ENCODE results near the gene DNAJC21. TPM values are rescaled to one million over a fixed set of nuclear protein-coding genes. Genes with fewer than 3 reads are reported as not detected.

The DNAJC21 gene
- total RNA-seq, 1 donor from 2014 or later = 55.5 TPM

DNA sequence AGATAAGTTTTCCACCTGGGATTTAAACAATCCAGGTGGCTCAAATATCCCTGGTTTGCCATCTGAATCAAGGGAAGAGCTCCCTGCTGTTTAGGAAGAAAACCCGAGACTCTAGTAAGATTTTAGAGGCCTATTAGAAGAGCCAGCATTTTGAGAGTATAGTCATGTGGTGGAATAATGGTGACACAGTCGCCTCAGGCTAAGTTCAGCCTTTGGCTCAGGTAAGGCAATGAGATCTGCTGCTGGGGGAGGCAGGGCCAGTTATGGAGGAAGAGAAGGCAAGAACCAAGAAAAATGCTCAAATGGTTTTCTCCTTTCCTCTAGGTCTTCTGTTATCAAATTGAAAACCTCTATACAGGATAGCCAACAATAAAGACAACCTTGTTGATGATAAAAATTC, 30.3 kb upstream of the DNAJC21 start:
- TF ChIP-seq CTCF (IDR thresholded peaks at IDR 0.05; ENCODE audit: borderline replicate concordance) = no peak
- no peaks in the 10 kb centered on the region for H3K4me1 ChIP-seq
- no peaks in the 10 kb centered on the region for H3K36me3 ChIP-seq
- no peak for DNase-seq
- no peak overlapping the region for H3K27ac ChIP-seq (replicated peaks)
- no peaks in the 10 kb centered on the region for H3K9me3 ChIP-seq (replicated peaks)
- H3K4me3 ChIP-seq = no peak overlapping the region
- intact Hi-C loops (cut with micrococcal nuclease) = loop anchor here (2.0 to 5.0 kb wide), 3 partner anchors 380 to 427 kb away; no protein-coding TSS in a partner anchor
- no peaks in the 10 kb centered on the region for H3K27me3 ChIP-seq (ENCODE audit: low read depth)

DNA sequence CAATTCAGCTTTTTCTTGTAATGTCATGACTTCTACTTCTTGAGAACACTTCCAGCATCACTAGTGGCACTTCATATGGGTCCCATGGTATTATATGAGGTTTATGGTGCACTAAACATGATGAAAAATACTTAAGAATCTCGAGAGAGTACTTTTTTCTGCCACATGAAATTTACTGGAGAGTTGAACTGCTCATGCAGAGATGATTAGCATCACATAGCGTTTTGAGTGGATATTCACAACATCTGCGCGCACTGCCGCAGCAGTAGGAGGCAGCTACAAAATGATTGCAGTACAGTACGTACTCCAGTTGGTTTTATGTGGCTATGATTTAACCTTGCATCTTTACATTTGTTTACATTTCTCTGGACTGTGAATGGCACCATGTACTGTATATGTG, 28.7 kb upstream of the DNAJC21 start:
- DNase-seq = no peak
- Histone ChIP-seq H3K36me3 (no peaks in the 10 kb centered on the region), H3K4me1 (no peaks in the 10 kb centered on the region), H3K4me3 (no peak overlapping the region), H3K9me3 (replicated peaks) (no peaks in the 10 kb centered on the region), H3K27ac (replicated peaks) (no peak overlapping the region), H3K27me3 (ENCODE audit: low read depth) (no peaks in the 10 kb centered on the region)
- intact Hi-C loops (cut with micrococcal nuclease) = no loop called here
- TF ChIP-seq CTCF (IDR thresholded peaks at IDR 0.05; ENCODE audit: borderline replicate concordance) = no peak

DNA sequence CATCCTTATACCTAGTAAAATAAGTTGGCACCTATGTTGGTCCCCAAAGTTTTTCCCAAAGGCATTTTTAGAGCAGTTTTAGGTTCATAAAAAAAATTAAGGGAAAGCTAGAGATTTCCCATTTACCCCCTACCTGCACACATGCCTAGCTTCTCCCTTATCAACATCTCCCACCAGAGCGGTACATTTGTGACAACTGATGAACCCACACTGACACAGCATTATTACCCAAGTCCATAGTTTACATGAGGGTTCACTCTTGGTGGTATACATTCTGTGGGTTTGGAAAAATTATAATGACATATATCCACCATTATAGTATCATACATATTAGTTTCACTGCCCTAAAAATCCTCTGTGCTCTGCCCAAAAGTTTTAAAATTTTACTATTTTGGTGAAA, 26.1 kb upstream of the DNAJC21 start:
- H3K9me3 ChIP-seq (replicated peaks) = no peaks in the 10 kb centered on the region
- intact Hi-C loops (cut with micrococcal nuclease) = no loop called here
- no peak for DNase-seq
- peaks cover 15% of the 10 kb centered on the region for H3K36me3 ChIP-seq
- no peaks in the 10 kb centered on the region for H3K4me1 ChIP-seq
- H3K27ac ChIP-seq (replicated peaks) = no peak overlapping the region
- no peak for TF ChIP-seq CTCF (IDR thresholded peaks at IDR 0.05; ENCODE audit: borderline replicate concordance)
- H3K4me3 ChIP-seq = no peak overlapping the region
- H3K27me3 ChIP-seq (ENCODE audit: low read depth) = no peaks in the 10 kb centered on the region

- Histone ChIP-seq H3K27me3 (ENCODE audit: low read depth) (no peaks in the 10 kb centered on the region), H3K36me3 (peaks cover 38% of the 10 kb centered on the region), H3K4me3 (no peak overlapping the region), H3K4me1 (no peaks in the 10 kb centered on the region), H3K9me3 (replicated peaks) (no peaks in the 10 kb centered on the region), H3K27ac (replicated peaks) (no peak overlapping the region)
- peak; percentile 40 for TF ChIP-seq CTCF (IDR thresholded peaks at IDR 0.05; ENCODE audit: borderline replicate concordance)
- DNase-seq = no peak
- intact Hi-C loops (cut with micrococcal nuclease) = no loop called here
Observed at GRCh38 chr5:34905564-34905963, 23.8 kb upstream of the DNAJC21 start.

DNA sequence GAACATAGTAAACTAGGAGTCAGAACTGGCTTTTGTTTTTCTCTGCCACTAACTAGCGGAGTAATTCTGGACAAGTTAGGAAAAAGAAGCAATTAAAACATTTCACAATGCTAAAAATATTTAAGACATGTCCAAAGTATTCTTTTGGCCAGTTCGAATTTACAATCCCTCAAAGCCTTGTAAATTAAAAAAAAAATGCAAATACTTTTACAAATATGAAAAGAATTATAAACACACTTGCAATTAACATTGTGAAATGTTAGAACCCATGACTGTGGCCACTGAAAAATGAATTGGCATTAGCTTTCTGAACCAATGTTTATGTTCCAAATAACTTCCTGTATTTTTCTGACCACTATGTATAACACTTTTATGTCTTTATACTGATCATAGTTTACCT, 16.3 kb upstream of the DNAJC21 start:
- TF ChIP-seq CTCF (IDR thresholded peaks at IDR 0.05; ENCODE audit: borderline replicate concordance) = no peak
- H3K4me3 ChIP-seq = no peak overlapping the region
- no peaks in the 10 kb centered on the region for H3K27me3 ChIP-seq (ENCODE audit: low read depth)
- H3K27ac ChIP-seq (replicated peaks) = no peak overlapping the region
- peaks cover 44% of the 10 kb centered on the region for H3K4me1 ChIP-seq
- peaks cover 46% of the 10 kb centered on the region for H3K36me3 ChIP-seq
- H3K9me3 ChIP-seq (replicated peaks) = no peaks in the 10 kb centered on the region
- intact Hi-C loops (cut with micrococcal nuclease) = no loop called here
- no peak for DNase-seq

Measured in left ventricle myocardium inferior (tissue), 1 donor.